Nephron (organoid): Measurements from ENCODE around the gene SORCS3.

Experiments
- H3K27ac Mint-ChIP-seq, 3 experiments: 2 replicates each; pipeline ENCODE4 v1.8.0; 2020; ENCODE audit warnings: mixed read lengths in 3 of 3, mild to moderate bottlenecking in 2 of 3, moderate library complexity in 1 of 3
- H3K27me3 Mint-ChIP-seq: 2 replicates; pipeline ENCODE4 v1.8.0; 2021; ENCODE audit warnings: low read depth, mild to moderate bottlenecking, moderate library complexity, mixed read lengths
- H3K36me3 Mint-ChIP-seq: 2 replicates; pipeline ENCODE4 v1.8.0; 2020; ENCODE audit warnings: low read depth, mixed read lengths
- H3K4me1 Mint-ChIP-seq: 2 replicates; pipeline ENCODE4 v1.8.0; 2020; ENCODE audit warnings: mixed read lengths
- H3K4me3 Mint-ChIP-seq, 3 experiments: 2 replicates each; pipeline ENCODE4 v1.8.0; 2020; ENCODE audit warnings: mild to moderate bottlenecking in 3 of 3, mixed read lengths in 3 of 3, moderate library complexity in 2 of 3
- H3K9me3 Mint-ChIP-seq: 2 replicates; pipeline ENCODE4 v1.8.0; 2020; ENCODE audit warnings: mixed read lengths
- CTCF ChIP-seq, 3 experiments: fragments of 200-600 bp; sonication (generic); IDR thresholded peaks; one replicate each; pipeline ENCODE4 v1.5.0; 2021; ENCODE audit warnings: antibody characterized with exemption in 3 of 3; ENCODE audit not compliant: unreplicated experiment in 3 of 3

The SORCS3 gene

GRCh38 chr10:104928734-104929133 is 287.6 kb downstream of the SORCS3 start:
- no peaks in the 10 kb centered on the region for H3K9me3 Mint-ChIP-seq
- no peak overlapping the region for H3K4me3 Mint-ChIP-seq
- peaks cover 13% of the 10 kb centered on the region for H3K4me1 Mint-ChIP-seq
- no peaks in the 10 kb centered on the region for H3K36me3 Mint-ChIP-seq
- no peak for TF ChIP-seq CTCF (IDR thresholded peaks at IDR 0.05; ENCODE audit: unreplicated experiment in 3 of 3)
- H3K27me3 Mint-ChIP-seq = peaks cover 14% of the 10 kb centered on the region
- H3K27ac Mint-ChIP-seq = no peak overlapping the region

GRCh38 chr10:104931612-104932134 is 290.6 kb downstream of the SORCS3 start:
- H3K9me3 Mint-ChIP-seq = peaks cover 5% of the 10 kb centered on the region
- no peak overlapping the region for H3K4me3 Mint-ChIP-seq
- H3K36me3 Mint-ChIP-seq = no peaks in the 10 kb centered on the region
- no peak for TF ChIP-seq CTCF (IDR thresholded peaks at IDR 0.05; ENCODE audit: unreplicated experiment in 3 of 3)
- peaks cover 13% of the 10 kb centered on the region for H3K4me1 Mint-ChIP-seq
- peak overlapping the region; percentile 33 to 74 (median 57) for H3K27ac Mint-ChIP-seq
- peaks cover 6% of the 10 kb centered on the region for H3K27me3 Mint-ChIP-seq

GRCh38 chr10:104935656-104936055 is 294.6 kb downstream of the SORCS3 start:
- no peak overlapping the region for H3K4me3 Mint-ChIP-seq
- H3K9me3 Mint-ChIP-seq = peaks cover 5% of the 10 kb centered on the region
- TF ChIP-seq CTCF (IDR thresholded peaks at IDR 0.05; ENCODE audit: unreplicated experiment in 3 of 3) = no peak
- no peak overlapping the region for H3K27ac Mint-ChIP-seq
- H3K27me3 Mint-ChIP-seq = no peaks in the 10 kb centered on the region
- H3K4me1 Mint-ChIP-seq = peaks cover 36% of the 10 kb centered on the region
- no peaks in the 10 kb centered on the region for H3K36me3 Mint-ChIP-seq

DNA sequence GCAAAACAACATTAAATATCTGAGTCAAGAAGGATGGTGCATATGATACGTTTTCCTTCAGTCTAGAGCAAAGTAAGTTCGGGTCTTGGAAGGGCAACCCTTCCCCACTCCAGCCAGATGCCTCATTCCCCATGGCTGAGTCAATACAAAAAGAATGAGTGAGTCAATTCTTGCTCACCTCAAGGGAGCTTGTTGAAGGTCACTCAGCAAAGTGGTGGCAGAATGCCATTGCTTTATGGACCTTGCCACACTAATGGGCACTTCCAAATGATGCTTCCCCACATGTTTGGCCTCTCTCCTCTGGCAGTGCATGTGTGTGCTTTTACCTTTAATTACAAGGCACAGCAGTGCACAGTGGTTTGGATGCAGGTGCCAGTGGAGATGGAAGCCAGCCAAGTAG is 296.5 kb downstream of the SORCS3 start:
- peaks cover 5% of the 10 kb centered on the region for H3K9me3 Mint-ChIP-seq
- no peak overlapping the region for H3K4me3 Mint-ChIP-seq
- H3K27ac Mint-ChIP-seq = peak overlapping the region in 2 of 3 experiments; percentile 48 to 55
- peaks cover 24% of the 10 kb centered on the region for H3K4me1 Mint-ChIP-seq
- no peaks in the 10 kb centered on the region for H3K36me3 Mint-ChIP-seq
- no peak for TF ChIP-seq CTCF (IDR thresholded peaks at IDR 0.05; ENCODE audit: unreplicated experiment in 3 of 3)
- no peaks in the 10 kb centered on the region for H3K27me3 Mint-ChIP-seq

DNA sequence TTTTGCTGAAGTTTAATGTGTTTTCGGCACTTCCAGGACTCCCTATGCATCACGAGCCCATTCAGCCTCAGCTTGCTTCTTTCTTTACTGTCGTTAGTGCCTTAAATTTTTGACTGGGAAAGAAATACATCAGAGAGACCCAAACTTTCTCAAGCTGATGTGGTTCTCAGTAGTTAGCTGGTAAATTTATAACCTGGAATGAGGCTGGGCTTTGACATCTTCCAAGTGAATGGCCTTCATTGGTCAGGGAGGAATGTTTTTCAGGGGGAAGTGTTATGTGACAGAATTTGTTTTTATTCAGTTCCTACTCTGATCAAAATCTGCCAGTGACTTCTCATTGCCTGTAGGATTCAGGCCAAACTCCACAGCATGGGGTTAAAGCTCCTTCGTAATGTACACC is 296.9 kb downstream of the SORCS3 start:
- Mint-ChIP-seq H3K27ac (peak overlapping the region in 2 of 3 experiments; percentile 48 to 55), H3K9me3 (peaks cover 5% of the 10 kb centered on the region), H3K4me3 (peak overlapping the region in 1 of 3 experiments; percentile 2), H3K36me3 (no peaks in the 10 kb centered on the region), H3K4me1 (peaks cover 24% of the 10 kb centered on the region), H3K27me3 (no peaks in the 10 kb centered on the region)
- TF ChIP-seq CTCF (IDR thresholded peaks at IDR 0.05; ENCODE audit: unreplicated experiment in 3 of 3) = no peak

DNA sequence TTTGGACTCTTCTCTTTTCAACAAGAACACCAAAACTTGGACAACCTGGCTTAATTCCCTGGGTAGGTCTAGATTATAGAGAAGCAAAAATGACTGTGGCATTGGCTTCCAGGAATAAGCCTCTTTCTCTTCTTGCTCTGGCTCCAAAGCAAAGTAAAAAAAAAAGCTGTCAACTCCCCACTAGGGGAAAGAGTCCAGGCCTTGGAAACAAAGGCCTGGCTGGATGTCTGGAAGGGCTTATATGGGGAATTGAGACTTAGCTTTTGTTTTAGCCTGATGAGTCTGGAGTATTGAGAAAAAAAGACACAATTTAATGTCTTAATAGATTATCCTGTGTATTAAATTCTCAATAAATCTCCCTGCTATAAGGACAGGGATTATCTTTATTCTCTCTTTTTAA is 300.6 kb downstream of the SORCS3 start:
- peaks cover 24% of the 10 kb centered on the region for H3K4me1 Mint-ChIP-seq
- TF ChIP-seq CTCF (IDR thresholded peaks at IDR 0.05; ENCODE audit: unreplicated experiment in 3 of 3) = no peak
- H3K36me3 Mint-ChIP-seq = no peaks in the 10 kb centered on the region
- no peak overlapping the region for H3K4me3 Mint-ChIP-seq
- H3K27ac Mint-ChIP-seq = no peak overlapping the region
- no peaks in the 10 kb centered on the region for H3K9me3 Mint-ChIP-seq
- no peaks in the 10 kb centered on the region for H3K27me3 Mint-ChIP-seq
